Endothelial cell of umbilical vein (primary cell): ENCODE results near the gene AEBP1. TPM values are rescaled to one million over a fixed set of nuclear protein-coding genes. Genes with fewer than 3 reads are reported as not detected.

Source experiments
- BruUV-seq: library from RNA; stranded (reverse); fragments of 400-500 nt; replicated peaks from 2 replicates; lab custom pipeline; 2021; lab: Mats Ljungman, UMichigan
- CTCF ChIA-PET: fragments of 300-600, 350-600 bp; sonication (Branson Sonifier 250); formaldehyde crosslinking; loops from one replicate; lab custom pipeline; 2021; ENCODE audit warnings: antibody characterized with exemption, inconsistent platforms; lab: Charles Lee
- POLR2A ChIA-PET: fragments of 300-600, 350-600 bp; sonication (Branson Sonifier 250); formaldehyde crosslinking; loops from one replicate; lab custom pipeline; 2021; ENCODE audit warnings: antibody characterized with exemption, inconsistent platforms; lab: Charles Lee
- DNase-seq: peaks from one replicate; pipeline ENCODE4 v3.0.0-alpha.2; 2011; ENCODE audit warnings: low read depth, low spot score
- FAIRE-seq: peaks from 2 replicates; lab custom pipeline; 2011; peaks lifted over from hg19 to GRCh38; lab: Jason Lieb, UNC
- H2AFZ ChIP-seq: 2 replicates; pipeline ENCODE4 v1.6.0; 2012; ENCODE audit warnings: low read depth, low read length, control low read depth, inconsistent platforms
- H3K27ac ChIP-seq: 2 replicates; pipeline ENCODE4 v1.5.1; 2011; ENCODE audit warnings: low read depth, mild to moderate bottlenecking, control low read depth, low read length, moderate library complexity; ENCODE audit not compliant: insufficient read depth
- H3K27me3 ChIP-seq, 2 experiments: 2 replicates each; pipeline versions ENCODE4 v1.6.0 to v1.6.1; 2011; ENCODE audit warnings: low read length in 2 of 2, mixed read lengths in 1 of 2; ENCODE audit not compliant: control insufficient read depth in 2 of 2, insufficient read depth in 2 of 2
- H3K36me3 ChIP-seq, 2 experiments: 2 replicates in 1 of 2; 3 replicates in 1 of 2; pipeline ENCODE4 v1.5.1; 2011; ENCODE audit warnings: low read length in 2 of 2, mild to moderate bottlenecking in 1 of 2, moderate library complexity in 1 of 2; ENCODE audit not compliant: control insufficient read depth in 2 of 2, insufficient read depth in 2 of 2; ENCODE audit errors: extremely low read depth in 1 of 2
- H3K4me1 ChIP-seq: 3 replicates; pipeline ENCODE4 v1.5.1; 2011; ENCODE audit warnings: mild to moderate bottlenecking, low read length; ENCODE audit not compliant: control insufficient read depth, insufficient read depth; ENCODE audit errors: extremely low read depth
- H3K4me2 ChIP-seq: 2 replicates; pipeline ENCODE4 v1.6.1; 2011; ENCODE audit warnings: low read length, control low read depth, mixed read lengths; ENCODE audit not compliant: insufficient read depth
- H3K4me3 ChIP-seq, 3 experiments: fragments of 200-600 bp in 1 of 3; sonication (generic), shearing (Covaris generic) in 1 of 3; replicated peaks in 1 of 3; 2 replicates each; pipeline ENCODE4 v1.5.1; 2011 to 2016; ENCODE audit warnings: control low read depth in 3 of 3, low read length in 3 of 3, mild to moderate bottlenecking in 2 of 3, inconsistent platforms in 1 of 3, low read depth in 1 of 3, moderate library complexity in 1 of 3; ENCODE audit not compliant: insufficient read depth in 1 of 3
- H3K79me2 ChIP-seq: 2 replicates; pipeline ENCODE4 v1.6.0; 2012; ENCODE audit warnings: low read length, inconsistent platforms; ENCODE audit not compliant: control insufficient read depth, insufficient read depth
- H3K9ac ChIP-seq: replicated peaks from 2 replicates; pipeline ENCODE3; 2011; ENCODE audit warnings: low read length, control low read depth; ENCODE audit not compliant: insufficient read depth; ENCODE audit errors: extremely low read depth
- H3K9me1 ChIP-seq: replicated peaks from 3 replicates; pipeline ENCODE4 v1.6.0; 2011; ENCODE audit warnings: mild to moderate bottlenecking, low read length; ENCODE audit not compliant: control insufficient read depth, insufficient read depth; ENCODE audit errors: extremely low read depth
- H3K9me3 ChIP-seq: replicated peaks from 2 replicates; pipeline ENCODE4 v1.5.1; 2012; ENCODE audit warnings: low read length, inconsistent platforms; ENCODE audit not compliant: control insufficient read depth, insufficient read depth
- H4K20me1 ChIP-seq: replicated peaks from 2 replicates; pipeline ENCODE3; 2011; ENCODE audit warnings: mild to moderate bottlenecking, low read length; ENCODE audit not compliant: control insufficient read depth, insufficient read depth; ENCODE audit errors: extremely low read depth
- CTCF ChIP-seq, 2 donors: IDR thresholded peaks; 1 replicate in 1 of 2; 2 replicates in 1 of 2; pipeline ENCODE4 v1.5.1; 2011; ENCODE audit warnings: low read length in 2 of 2, mild to moderate bottlenecking in 2 of 2, moderate library complexity in 2 of 2, control low read depth in 1 of 2, inconsistent platforms in 1 of 2, low read depth in 1 of 2; ENCODE audit not compliant: insufficient read depth in 1 of 2; ENCODE audit errors: extremely low read depth in 1 of 2
- EZH2 ChIP-seq: IDR thresholded peaks from 2 replicates; pipeline ENCODE4 v1.6.1; 2012; ENCODE audit warnings: borderline replicate concordance, low read depth, mild to moderate bottlenecking, moderate library complexity, low read length, inconsistent platforms; ENCODE audit not compliant: severe bottlenecking
- FOS ChIP-seq: IDR thresholded peaks from 2 replicates; pipeline ENCODE4 v1.6.1; 2011; ENCODE audit warnings: mild to moderate bottlenecking, low read length, moderate library complexity, borderline replicate concordance; ENCODE audit not compliant: insufficient read depth
- GATA2 ChIP-seq: IDR thresholded peaks from 2 replicates; pipeline ENCODE4 v1.7.0; 2011; ENCODE audit warnings: low read depth, mild to moderate bottlenecking, moderate library complexity, mixed read lengths, low read length; ENCODE audit not compliant: insufficient read length, insufficient read depth
- JUN ChIP-seq: IDR thresholded peaks from 2 replicates; pipeline ENCODE4 v1.6.1; 2011; ENCODE audit warnings: borderline replicate concordance, low read depth; ENCODE audit not compliant: insufficient read length, insufficient read depth
- MAX ChIP-seq: IDR thresholded peaks from 2 replicates; pipeline ENCODE4 v1.6.1; 2011; ENCODE audit not compliant: insufficient read depth, insufficient read length
- MYC ChIP-seq: IDR thresholded peaks from one replicate; pipeline ENCODE4 v1.6.1; 2011; ENCODE audit warnings: mild to moderate bottlenecking, low read depth, low read length
- POLR2A ChIP-seq: IDR thresholded peaks from 2 replicates; pipeline ENCODE4 v1.6.1; 2012; ENCODE audit warnings: low read depth, mild to moderate bottlenecking, control low read depth, low read length
- POLR2AphosphoS5 ChIP-seq: IDR thresholded peaks from 2 replicates; pipeline ENCODE4 v1.6.1; 2012; ENCODE audit warnings: low read depth, mild to moderate bottlenecking, control low read depth, low read length, moderate library complexity; ENCODE audit not compliant: insufficient read depth
- dilution Hi-C: fragments of 300-500 bp; cut with MboI; formaldehyde crosslinking; loops from one replicate; pipeline ENCODE4 v1.15.0; 2019; ENCODE audit warnings: low sequenced_read_pairs; ENCODE audit not compliant: extremely low pct_ligation_motif_present
- intact Hi-C: fragments of 100-400 bp; cut with micrococcal nuclease; formaldehyde crosslinking; loops from one replicate; pipeline ENCODE4 v1.10.0; 2022
- polyA plus RNA-seq, 4 experiments: library from polyadenylated mRNA; depleted of rRNA in 3 of 4; stranded (reverse) in 3 of 4; unstranded in 1 of 4; fragments of >200 nt; gene quantifications; 2 replicates each; pipeline versions ENCODE4 v1.2.1 to v1.2.3, GENCODE V29; 2011 to 2012; ENCODE audit warnings: missing spikeins in 1 of 4
- total RNA-seq: library from RNA; stranded (reverse); gene quantifications from 2 replicates; pipeline ENCODE4 v1.2.3, GENCODE V29; 2021

The AEBP1 gene
- total and polyA plus RNA-seq, 2 donors (not counting 3 experiments of a cell fraction or from before 2014, with no cell fraction given) = 20.6 to 48.0 TPM

GRCh38 chr7:44056681-44057080 lies 47.5 kb upstream of the AEBP1 start:
- ChIA-PET POLR2A (no interaction called here), CTCF (interaction anchor here (1.5 kb wide), 1 partner anchor 16 kb away, joined by 4 read pairs; no protein-coding TSS in a partner anchor)
- no peak overlapping the region for H2AFZ ChIP-seq
- no peaks in the 10 kb centered on the region for H3K27me3 ChIP-seq
- no peak overlapping the region for H3K9ac ChIP-seq
- no peak for TF ChIP-seq FOS
- TF ChIP-seq MYC = no peak
- no peak for TF ChIP-seq CTCF (IDR thresholded peaks at IDR 0.05; ENCODE audit: extremely low read depth in 1 of 2, insufficient read depth in 1 of 2, low read depth in 1 of 2, low read length in 2 of 2)
- TF ChIP-seq POLR2AphosphoS5 = no peak
- no peak for TF ChIP-seq EZH2
- TF ChIP-seq JUN = no peak
- TF ChIP-seq GATA2 = no peak
- no peak for TF ChIP-seq POLR2A
- TF ChIP-seq MAX = no peak
- peaks cover 2% of the 10 kb centered on the region for H3K79me2 ChIP-seq
- no peak for DNase-seq
- H3K27ac ChIP-seq = no peak overlapping the region
- intact Hi-C loops = no loop called here
- no peaks in the 10 kb centered on the region for H3K9me1 ChIP-seq
- H3K36me3 ChIP-seq = peaks cover 9 to 57% of the 10 kb centered on the region in 2 experiments
- no peaks in the 10 kb centered on the region for H3K4me1 ChIP-seq
- no peaks in the 10 kb centered on the region for H3K9me3 ChIP-seq
- no peak overlapping the region for H3K4me2 ChIP-seq
- no peak for FAIRE-seq
- no TSS peak for BruUV-seq
- H3K4me3 ChIP-seq = no peak overlapping the region
- H4K20me1 ChIP-seq = no peaks in the 10 kb centered on the region
- dilution Hi-C loops = no loop called here
